HFFc6 (cell line): ENCODE measurements around the gene ADAMTS15. TPM values are rescaled to one million over a fixed set of nuclear protein-coding genes. Genes with fewer than 3 reads are reported as not detected.

Source experiments
- DNase-seq: peaks from one replicate; pipeline ENCODE4 v3.0.0-alpha.2; 2018
- H3K27ac Mint-ChIP-seq: 2 replicates; pipeline ENCODE4 v1.8.0; 2020; ENCODE audit warnings: mild to moderate bottlenecking, mixed read lengths
- H3K27me3 Mint-ChIP-seq: 2 replicates; pipeline ENCODE4 v1.8.0; 2021; ENCODE audit warnings: mild to moderate bottlenecking, moderate library complexity, mixed read lengths; ENCODE audit not compliant: insufficient read depth
- H3K36me3 Mint-ChIP-seq: 2 replicates; pipeline ENCODE4 v1.8.0; 2021; ENCODE audit warnings: low read depth, mixed read lengths
- H3K4me1 Mint-ChIP-seq: 2 replicates; pipeline ENCODE4 v1.8.0; 2020; ENCODE audit warnings: low read depth, mixed read lengths
- H3K4me3 Mint-ChIP-seq: 2 replicates; pipeline ENCODE4 v1.8.0; 2020; ENCODE audit warnings: mild to moderate bottlenecking, moderate library complexity, mixed read lengths
- H3K9me3 Mint-ChIP-seq: 2 replicates; pipeline ENCODE4 v1.8.0; 2020; ENCODE audit warnings: mild to moderate bottlenecking, mixed read lengths
- long read RNA-seq: library from polyadenylated mRNA; unstranded; transcript quantifications from one replicate; pipeline ENCODE4 v2.0.0, GENCODE V29; 2019
- total RNA-seq, 6 experiments: library from RNA; stranded (reverse); fragmentation: NEBNext Ultra II Directional; extraction: Animal tissue kit (Norgen Biotek cat#: 25700); gene quantifications; 2 replicates in 1 of 6; 3 replicates in 5 of 6; pipeline ENCODE4 v1.2.3, GENCODE V29; 2021
- TF ChIP-seq, protein P1 (sequence below): fragments of 200-600 bp; sonication (generic); IDR thresholded peaks from 2 replicates; pipeline ENCODE4 v1.5.0; 2021; ENCODE audit warnings: antibody characterized with exemption, mild to moderate bottlenecking

The ADAMTS15 gene, protein sequence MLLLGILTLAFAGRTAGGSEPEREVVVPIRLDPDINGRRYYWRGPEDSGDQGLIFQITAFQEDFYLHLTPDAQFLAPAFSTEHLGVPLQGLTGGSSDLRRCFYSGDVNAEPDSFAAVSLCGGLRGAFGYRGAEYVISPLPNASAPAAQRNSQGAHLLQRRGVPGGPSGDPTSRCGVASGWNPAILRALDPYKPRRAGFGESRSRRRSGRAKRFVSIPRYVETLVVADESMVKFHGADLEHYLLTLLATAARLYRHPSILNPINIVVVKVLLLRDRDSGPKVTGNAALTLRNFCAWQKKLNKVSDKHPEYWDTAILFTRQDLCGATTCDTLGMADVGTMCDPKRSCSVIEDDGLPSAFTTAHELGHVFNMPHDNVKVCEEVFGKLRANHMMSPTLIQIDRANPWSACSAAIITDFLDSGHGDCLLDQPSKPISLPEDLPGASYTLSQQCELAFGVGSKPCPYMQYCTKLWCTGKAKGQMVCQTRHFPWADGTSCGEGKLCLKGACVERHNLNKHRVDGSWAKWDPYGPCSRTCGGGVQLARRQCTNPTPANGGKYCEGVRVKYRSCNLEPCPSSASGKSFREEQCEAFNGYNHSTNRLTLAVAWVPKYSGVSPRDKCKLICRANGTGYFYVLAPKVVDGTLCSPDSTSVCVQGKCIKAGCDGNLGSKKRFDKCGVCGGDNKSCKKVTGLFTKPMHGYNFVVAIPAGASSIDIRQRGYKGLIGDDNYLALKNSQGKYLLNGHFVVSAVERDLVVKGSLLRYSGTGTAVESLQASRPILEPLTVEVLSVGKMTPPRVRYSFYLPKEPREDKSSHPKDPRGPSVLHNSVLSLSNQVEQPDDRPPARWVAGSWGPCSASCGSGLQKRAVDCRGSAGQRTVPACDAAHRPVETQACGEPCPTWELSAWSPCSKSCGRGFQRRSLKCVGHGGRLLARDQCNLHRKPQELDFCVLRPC
- 1 to 10 TPM in 2 of 6 experiments, under 1 TPM in 4; 0.21 to 1.1 (median 0.94) TPM for total RNA-seq
- long read RNA-seq, result 0 reads

DNA sequence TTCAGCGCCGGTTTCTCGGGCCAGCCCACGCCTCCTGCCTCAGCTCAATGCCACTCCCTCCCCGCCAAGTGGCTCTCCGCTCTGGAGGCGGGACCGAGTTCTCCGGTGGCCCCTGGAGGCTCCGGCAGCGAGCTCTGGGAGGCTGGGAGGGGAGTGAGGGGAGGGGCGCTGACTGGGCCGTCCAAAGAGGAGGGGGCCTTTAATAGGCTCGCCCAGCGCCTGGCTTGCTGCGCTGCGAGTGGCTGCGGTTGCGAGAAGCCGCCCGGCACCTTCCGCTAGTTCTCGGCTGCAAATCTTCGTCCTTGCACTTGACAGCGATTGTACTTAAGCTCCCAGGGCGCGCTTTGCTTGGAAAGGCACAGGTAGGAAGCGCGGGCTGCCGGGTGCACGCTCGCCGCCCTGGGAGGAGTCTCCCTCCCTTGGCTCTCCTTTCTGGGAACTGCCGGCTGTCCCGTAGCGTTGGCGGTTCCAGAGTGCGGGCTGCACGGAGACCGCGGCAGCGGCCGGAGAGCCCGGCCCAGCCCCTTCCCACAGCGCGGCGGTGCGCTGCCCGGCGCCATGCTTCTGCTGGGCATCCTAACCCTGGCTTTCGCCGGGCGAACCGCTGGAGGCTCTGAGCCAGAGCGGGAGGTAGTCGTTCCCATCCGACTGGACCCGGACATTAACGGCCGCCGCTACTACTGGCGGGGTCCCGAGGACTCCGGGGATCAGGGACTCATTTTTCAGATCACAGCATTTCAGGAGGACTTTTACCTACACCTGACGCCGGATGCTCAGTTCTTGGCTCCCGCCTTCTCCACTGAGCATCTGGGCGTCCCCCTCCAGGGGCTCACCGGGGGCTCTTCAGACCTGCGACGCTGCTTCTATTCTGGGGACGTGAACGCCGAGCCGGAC lies at the start of gene ADAMTS15:
ADAMTS15 (plus strand) TSS at position 230 of the 894 bp plus-strand sequence; CDS start at position 559, 329 bp downstream.
- Mint-ChIP-seq H3K27me3 (peaks cover 5% of the 10 kb centered on the region), H3K4me3 (peak within 1 kb of the TSS; percentile 85), H3K4me1 (peaks cover 26% of the 10 kb centered on the region), H3K36me3 (no peaks in the 10 kb centered on the region), H3K9me3 (no peaks in the 10 kb centered on the region), H3K27ac (no peak within 1 kb of the TSS)
- peak; percentile 32 for DNase-seq
- TF ChIP-seq, protein P1, sequence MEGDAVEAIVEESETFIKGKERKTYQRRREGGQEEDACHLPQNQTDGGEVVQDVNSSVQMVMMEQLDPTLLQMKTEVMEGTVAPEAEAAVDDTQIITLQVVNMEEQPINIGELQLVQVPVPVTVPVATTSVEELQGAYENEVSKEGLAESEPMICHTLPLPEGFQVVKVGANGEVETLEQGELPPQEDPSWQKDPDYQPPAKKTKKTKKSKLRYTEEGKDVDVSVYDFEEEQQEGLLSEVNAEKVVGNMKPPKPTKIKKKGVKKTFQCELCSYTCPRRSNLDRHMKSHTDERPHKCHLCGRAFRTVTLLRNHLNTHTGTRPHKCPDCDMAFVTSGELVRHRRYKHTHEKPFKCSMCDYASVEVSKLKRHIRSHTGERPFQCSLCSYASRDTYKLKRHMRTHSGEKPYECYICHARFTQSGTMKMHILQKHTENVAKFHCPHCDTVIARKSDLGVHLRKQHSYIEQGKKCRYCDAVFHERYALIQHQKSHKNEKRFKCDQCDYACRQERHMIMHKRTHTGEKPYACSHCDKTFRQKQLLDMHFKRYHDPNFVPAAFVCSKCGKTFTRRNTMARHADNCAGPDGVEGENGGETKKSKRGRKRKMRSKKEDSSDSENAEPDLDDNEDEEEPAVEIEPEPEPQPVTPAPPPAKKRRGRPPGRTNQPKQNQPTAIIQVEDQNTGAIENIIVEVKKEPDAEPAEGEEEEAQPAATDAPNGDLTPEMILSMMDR, result no peak

DNA sequence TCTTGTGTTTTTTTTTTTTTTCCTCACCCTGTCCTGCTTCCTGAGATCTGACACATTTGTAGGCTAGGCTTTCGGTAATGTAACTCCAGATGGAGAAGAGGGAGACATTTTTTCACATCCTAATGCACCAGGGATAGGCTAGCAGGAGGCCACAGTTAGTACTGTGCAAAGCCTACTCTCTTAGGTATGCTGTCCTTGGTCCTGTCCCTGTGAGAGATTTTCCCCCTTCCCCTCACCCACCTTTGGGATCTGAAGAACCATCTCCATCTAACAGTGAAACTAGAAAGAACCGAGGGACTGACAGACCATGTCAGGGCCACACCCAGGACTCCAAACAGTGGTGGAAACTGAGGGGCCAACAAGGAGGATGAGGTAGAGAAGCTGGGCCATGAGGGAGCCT lies 49.2 kb upstream of the ADAMTS15 start:
- TF ChIP-seq, protein P1, result no peak
- peaks cover 36% of the 10 kb centered on the region for H3K27me3 Mint-ChIP-seq
- H3K36me3 Mint-ChIP-seq, result no peaks in the 10 kb centered on the region
- no peaks in the 10 kb centered on the region for H3K9me3 Mint-ChIP-seq
- DNase-seq, result no peak
- no peak overlapping the region for H3K4me3 Mint-ChIP-seq
- H3K27ac Mint-ChIP-seq, result no peak overlapping the region
- peaks cover 40% of the 10 kb centered on the region for H3K4me1 Mint-ChIP-seq

DNA sequence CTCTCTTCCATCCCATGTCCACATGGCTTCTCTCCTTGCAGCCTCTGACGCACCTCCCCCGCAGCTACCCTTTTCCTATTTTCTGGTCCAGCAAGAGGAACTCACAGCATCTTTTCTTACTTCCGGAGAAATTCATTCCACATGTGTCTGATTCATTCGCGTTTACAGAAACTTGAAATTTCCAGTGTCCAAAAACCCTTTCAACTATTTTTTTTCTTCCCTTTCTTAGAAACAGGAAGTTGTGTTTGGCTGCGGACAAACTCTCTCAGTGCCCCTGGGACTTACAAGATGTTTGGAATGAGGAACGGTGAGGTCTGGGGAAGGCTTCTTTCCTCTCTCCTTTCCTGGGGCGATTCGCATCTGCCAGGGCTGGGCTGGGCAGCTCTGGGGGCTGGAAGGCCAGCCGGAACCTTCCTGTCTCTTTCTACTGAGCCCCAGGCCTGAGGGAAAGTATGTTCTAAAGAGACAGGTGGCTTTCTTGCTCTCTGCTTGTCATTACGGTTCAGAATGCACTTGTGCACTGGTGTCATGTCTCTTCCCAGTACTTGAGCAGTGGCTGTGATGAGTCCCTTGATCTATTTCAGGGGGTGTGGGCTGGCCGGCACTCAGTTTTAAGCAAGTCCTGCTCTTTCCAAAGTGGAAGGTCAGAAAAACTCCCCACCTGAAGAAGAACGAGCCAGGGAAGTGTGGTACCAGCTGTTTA lies 47.5 kb upstream of the ADAMTS15 start:
- no peaks in the 10 kb centered on the region for H3K9me3 Mint-ChIP-seq

DNA sequence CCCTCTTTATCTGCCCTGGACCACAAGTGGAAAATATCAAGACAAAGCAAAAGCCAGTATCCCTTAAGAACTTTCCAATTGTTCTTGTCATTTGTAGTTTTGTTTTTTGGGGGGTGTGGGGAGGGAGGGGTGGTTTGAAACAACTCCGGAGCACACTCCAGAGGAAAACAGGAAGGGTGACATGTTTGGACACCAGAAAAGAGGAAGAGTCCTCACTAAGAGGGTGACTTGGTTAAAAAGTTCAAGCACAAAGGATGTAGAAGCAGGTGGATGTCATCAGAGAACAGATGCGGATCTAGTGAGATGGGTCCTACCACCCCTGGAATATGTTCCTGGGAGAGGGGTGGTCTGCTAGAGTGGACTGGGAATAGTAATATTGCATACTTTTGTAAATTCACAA lies 45.9 kb upstream of the ADAMTS15 start:
- no peaks in the 10 kb centered on the region for H3K9me3 Mint-ChIP-seq
- peaks cover 46% of the 10 kb centered on the region for H3K4me1 Mint-ChIP-seq
- DNase-seq, result no peak
- peaks cover 17% of the 10 kb centered on the region for H3K27me3 Mint-ChIP-seq
- TF ChIP-seq, protein P1, result no peak
- no peaks in the 10 kb centered on the region for H3K36me3 Mint-ChIP-seq
- H3K4me3 Mint-ChIP-seq, result peak overlapping the region; percentile 78
- no peak overlapping the region for H3K27ac Mint-ChIP-seq

More for the DNA sequence above, 47.5 kb upstream of the ADAMTS15 start:
- Mint-ChIP-seq H3K36me3 (no peaks in the 10 kb centered on the region), H3K27me3 (peaks cover 24% of the 10 kb centered on the region), H3K4me1 (peaks cover 42% of the 10 kb centered on the region), H3K4me3 (peak overlapping the region; percentile 47), H3K27ac (peak overlapping the region; percentile 44)
- peak; percentile 50 for DNase-seq
- TF ChIP-seq, protein P1, result no peak
